ENCODE measurements around the gene NR2F1-AS1. TPM values are rescaled to one million over a fixed set of nuclear protein-coding genes. Genes with fewer than 3 reads are reported as not detected.
"Not testable (repeated sequence)": the region's sequence is repeated elsewhere in the genome, so short reads cannot be mapped to it uniquely, and the experiment has no call there.

Gene NR2F1-AS1
- total RNA-seq, 2 donors from 2014 or later: not detected

- Mint-ChIP-seq H3K27me3 (no peaks in the 10 kb centered on the region), H3K4me3 (no peak overlapping the region), H3K36me3 (no peaks in the 10 kb centered on the region), H3K27ac (no peak overlapping the region), H3K4me1 (ENCODE audit: low read depth in 2 of 2) (no peaks in the 10 kb centered on the region), H3K9me3 (no peaks in the 10 kb centered on the region)
- no peak for ATAC-seq
- no peak for DNase-seq (ENCODE audit: low spot score)
Observed at GRCh38 chr5:93512799-93513198, 68.2 kb downstream of the NR2F1-AS1 start.

GRCh38 chr5:93511445-93511844, 69.6 kb downstream of the NR2F1-AS1 start:
- Mint-ChIP-seq H3K9me3 (no peaks in the 10 kb centered on the region), H3K4me1 (ENCODE audit: low read depth in 2 of 2) (no peaks in the 10 kb centered on the region), H3K27ac (no peak overlapping the region), H3K27me3 (no peaks in the 10 kb centered on the region), H3K4me3 (no peak overlapping the region), H3K36me3 (no peaks in the 10 kb centered on the region)
- ATAC-seq (no peak), DNase-seq (ENCODE audit: low spot score) (no peak)

DNA sequence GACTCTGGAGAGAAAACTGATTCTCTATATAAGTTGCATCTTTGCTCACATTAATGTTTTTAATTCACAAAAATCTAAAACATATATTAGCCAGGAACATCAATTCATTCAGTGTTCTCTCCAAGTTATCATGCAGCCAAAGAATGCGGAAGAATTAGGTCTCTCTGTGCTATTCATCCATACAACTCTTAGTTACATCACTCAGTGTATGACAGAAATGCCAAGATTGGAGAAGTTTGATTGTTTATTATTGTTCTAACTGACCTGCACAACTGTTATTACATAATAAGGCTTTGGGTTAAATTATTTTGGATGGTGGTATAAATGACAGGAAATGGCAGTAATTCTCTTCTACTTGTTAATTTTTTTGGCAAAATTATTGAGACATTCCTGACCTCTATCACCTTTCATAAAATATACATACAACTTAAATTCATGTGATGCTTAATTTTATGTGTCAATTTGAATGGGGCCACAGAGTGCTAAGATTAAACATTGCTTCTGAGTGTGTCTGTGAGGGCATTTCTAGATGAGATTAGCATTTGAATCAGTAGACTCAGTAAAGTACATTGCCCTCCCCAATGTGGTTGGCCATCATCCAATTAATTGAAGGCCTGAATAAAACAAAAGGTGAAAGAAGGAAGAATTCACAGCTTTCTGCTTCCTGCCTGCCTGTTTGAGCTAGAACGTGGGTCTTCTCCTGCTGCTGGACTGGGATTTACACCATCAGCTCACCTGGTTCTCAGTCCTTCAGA, 70.2 kb downstream of the NR2F1-AS1 start:
- H3K36me3 Mint-ChIP-seq: no peaks in the 10 kb centered on the region
- no peaks in the 10 kb centered on the region for H3K27me3 Mint-ChIP-seq
- no peak overlapping the region for H3K4me3 Mint-ChIP-seq
- H3K27ac Mint-ChIP-seq: no peak overlapping the region
- no peak for DNase-seq (ENCODE audit: low spot score)
- no peak for ATAC-seq
- peaks cover 4% of the 10 kb centered on the region for H3K9me3 Mint-ChIP-seq
- H3K4me1 Mint-ChIP-seq (ENCODE audit: low read depth in 2 of 2): no peaks in the 10 kb centered on the region

- H3K4me3 Mint-ChIP-seq: not testable (repeated sequence)
Observed at GRCh38 chr5:93505553-93505952, 75.5 kb downstream of the NR2F1-AS1 start.

DNA sequence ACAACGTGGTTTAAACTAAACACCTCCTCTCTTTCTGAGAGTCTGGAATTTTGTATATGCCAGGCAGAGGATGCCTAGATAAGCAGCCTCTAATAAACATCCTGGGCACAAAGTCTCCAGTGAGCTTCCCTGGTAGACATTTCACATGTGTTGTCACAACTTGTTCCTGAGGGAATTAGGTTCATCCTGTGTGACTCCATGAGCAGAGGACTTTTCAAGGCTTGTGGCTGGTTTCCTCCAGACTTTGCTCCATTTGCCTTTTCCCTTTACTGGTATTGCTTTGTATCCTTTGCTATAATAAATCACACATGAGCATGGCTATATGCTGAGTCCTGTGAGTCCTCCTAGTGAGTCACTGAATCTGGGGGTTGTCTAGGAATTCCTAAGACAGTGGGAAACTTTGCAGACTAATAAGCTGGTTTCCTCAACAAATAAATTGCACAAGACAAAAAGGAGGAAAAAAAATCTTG, 77.4 kb downstream of the NR2F1-AS1 start:
- no peaks in the 10 kb centered on the region for H3K4me1 Mint-ChIP-seq (ENCODE audit: low read depth in 2 of 2)
- peaks cover 10% of the 10 kb centered on the region for H3K9me3 Mint-ChIP-seq
- no peaks in the 10 kb centered on the region for H3K27me3 Mint-ChIP-seq
- ATAC-seq (no peak), DNase-seq (ENCODE audit: low spot score) (no peak)
- H3K36me3 Mint-ChIP-seq: no peaks in the 10 kb centered on the region
- no peak overlapping the region for H3K4me3 Mint-ChIP-seq
- H3K27ac Mint-ChIP-seq: no peak overlapping the region

More at GRCh38 chr5:93505553-93505952, 75.5 kb downstream of the NR2F1-AS1 start:
- not testable (repeated sequence) for H3K27me3 Mint-ChIP-seq; H3K36me3 Mint-ChIP-seq; H3K27ac Mint-ChIP-seq; DNase-seq (ENCODE audit: low spot score); ATAC-seq; H3K9me3 Mint-ChIP-seq; H3K4me1 Mint-ChIP-seq (ENCODE audit: low read depth in 2 of 2)

DNA sequence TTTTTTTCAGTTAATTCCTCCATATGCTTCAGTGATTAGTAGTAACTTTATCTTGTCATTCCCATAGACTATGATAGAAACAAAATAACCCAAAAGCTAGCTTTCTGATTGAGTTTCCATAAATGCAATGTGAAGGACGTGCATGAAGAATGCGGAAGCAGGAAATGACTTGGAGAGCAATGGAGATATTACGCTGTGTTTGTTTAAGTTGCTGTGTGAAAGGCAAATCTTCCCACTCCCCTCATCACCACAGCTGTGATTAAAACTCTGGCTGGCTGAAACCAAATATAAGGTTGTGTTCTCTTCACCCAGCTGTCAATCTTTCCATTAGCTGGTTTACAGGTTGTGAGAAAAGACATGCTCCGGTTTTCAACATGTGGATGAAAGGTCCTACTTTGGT, 83.9 kb downstream of the NR2F1-AS1 start:
- Mint-ChIP-seq H3K9me3 (peaks cover 9% of the 10 kb centered on the region), H3K27me3 (no peaks in the 10 kb centered on the region), H3K27ac (no peak overlapping the region), H3K36me3 (no peaks in the 10 kb centered on the region), H3K4me3 (no peak overlapping the region), H3K4me1 (ENCODE audit: low read depth in 2 of 2) (no peaks in the 10 kb centered on the region)
- no peak for ATAC-seq
- DNase-seq (ENCODE audit: low spot score): no peak

GRCh38 chr5:93479982-93480509, 101.0 kb downstream of the NR2F1-AS1 start:
- no peak for ATAC-seq
- no peak overlapping the region for H3K4me3 Mint-ChIP-seq

GRCh38 chr5:93477816-93478215, 103.2 kb downstream of the NR2F1-AS1 start:
- Mint-ChIP-seq H3K36me3 (no peaks in the 10 kb centered on the region), H3K9me3 (peaks cover 7% of the 10 kb centered on the region), H3K4me1 (ENCODE audit: low read depth in 2 of 2) (no peaks in the 10 kb centered on the region), H3K27ac (no peak overlapping the region), H3K4me3 (no peak overlapping the region), H3K27me3 (no peaks in the 10 kb centered on the region)
- ATAC-seq: no peak
- no peak for DNase-seq (ENCODE audit: low spot score)

More at GRCh38 chr5:93479982-93480509, 101.0 kb downstream of the NR2F1-AS1 start:
- no peak overlapping the region for H3K27ac Mint-ChIP-seq
- peaks cover 12% of the 10 kb centered on the region for H3K9me3 Mint-ChIP-seq
- no peaks in the 10 kb centered on the region for H3K4me1 Mint-ChIP-seq (ENCODE audit: low read depth in 2 of 2)
- no peaks in the 10 kb centered on the region for H3K27me3 Mint-ChIP-seq
- DNase-seq (ENCODE audit: low spot score): no peak
- H3K36me3 Mint-ChIP-seq: peaks cover under 1% of the 10 kb centered on the region

DNA sequence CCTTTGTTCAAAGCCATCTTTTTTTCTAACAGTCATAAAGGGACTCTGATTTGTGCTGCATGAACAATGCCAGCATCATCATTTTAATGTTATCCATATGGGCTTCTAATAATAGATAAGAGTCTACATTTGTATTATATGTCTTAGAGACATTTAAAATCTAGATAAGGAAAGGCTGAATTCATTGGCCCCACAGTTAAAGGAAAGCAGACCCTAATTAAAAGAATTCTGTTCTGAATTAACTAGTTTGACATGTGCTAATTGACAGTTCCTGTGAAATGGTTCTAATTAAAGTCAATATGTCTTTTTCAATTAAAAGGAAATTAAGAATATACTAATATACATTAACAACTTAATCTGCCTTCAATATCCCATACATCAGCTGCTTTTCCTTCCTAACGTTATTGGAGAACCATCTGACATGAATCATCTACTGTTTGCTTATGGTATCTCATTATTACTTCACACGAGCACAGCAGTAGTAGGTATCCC, 104.7 kb downstream of the NR2F1-AS1 start:
- Mint-ChIP-seq H3K9me3 (peaks cover 4% of the 10 kb centered on the region), H3K27me3 (no peaks in the 10 kb centered on the region), H3K36me3 (no peaks in the 10 kb centered on the region), H3K4me1 (ENCODE audit: low read depth in 2 of 2) (no peaks in the 10 kb centered on the region), H3K4me3 (no peak overlapping the region), H3K27ac (no peak overlapping the region)
- ATAC-seq: no peak
- no peak for DNase-seq (ENCODE audit: low spot score)

GRCh38 chr5:93462916-93463315, 118.1 kb downstream of the NR2F1-AS1 start:
- no peak for ATAC-seq
- H3K27me3 Mint-ChIP-seq: no peaks in the 10 kb centered on the region
- H3K27ac Mint-ChIP-seq: no peak overlapping the region

DNA sequence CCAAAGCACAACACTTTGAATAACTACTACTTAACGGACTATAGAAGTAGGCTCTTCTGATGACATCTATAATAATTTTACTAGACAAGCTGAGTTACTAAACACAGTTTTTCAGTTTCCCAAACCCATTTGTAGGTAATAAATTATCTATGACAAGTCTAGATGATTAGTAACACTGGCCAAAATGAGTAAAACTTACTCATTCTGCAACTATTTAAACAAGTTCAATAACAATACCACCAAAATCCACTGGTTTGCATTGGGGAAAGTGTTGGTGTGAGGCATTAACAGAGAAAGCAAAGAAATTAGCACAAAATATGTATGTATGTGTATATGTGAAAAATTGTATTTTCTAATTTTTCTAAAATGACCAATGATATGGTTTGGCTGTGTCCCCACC, 119.3 kb downstream of the NR2F1-AS1 start:
- H3K27me3 Mint-ChIP-seq: no peaks in the 10 kb centered on the region
- no peak for ATAC-seq

More at GRCh38 chr5:93462916-93463315, 118.1 kb downstream of the NR2F1-AS1 start:
- H3K4me1 Mint-ChIP-seq (ENCODE audit: low read depth in 2 of 2): no peaks in the 10 kb centered on the region
- DNase-seq (ENCODE audit: low spot score): no peak
- no peaks in the 10 kb centered on the region for H3K36me3 Mint-ChIP-seq
- no peak overlapping the region for H3K4me3 Mint-ChIP-seq
- peaks cover 22% of the 10 kb centered on the region for H3K9me3 Mint-ChIP-seq

DNA sequence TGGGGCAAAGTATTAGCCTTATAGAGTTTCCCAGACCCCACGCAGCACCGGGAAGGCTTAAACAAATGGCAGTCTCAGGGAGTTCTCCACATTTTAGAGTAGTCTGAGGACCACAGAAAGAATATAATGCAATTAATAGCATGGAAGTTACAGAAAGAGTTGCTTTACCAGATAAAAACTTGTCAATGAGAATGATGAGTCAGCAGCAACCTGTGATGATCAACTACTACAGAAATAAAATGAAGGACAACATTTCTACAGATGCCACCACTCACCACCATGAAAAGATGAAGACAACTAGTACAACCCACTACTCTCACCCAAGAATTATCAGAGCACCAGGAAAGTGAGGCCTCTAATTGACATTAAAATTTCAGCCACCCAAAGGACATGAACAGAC, 120.7 kb downstream of the NR2F1-AS1 start:
- no peaks in the 10 kb centered on the region for H3K27me3 Mint-ChIP-seq
- no peak overlapping the region for H3K4me3 Mint-ChIP-seq
- H3K36me3 Mint-ChIP-seq: no peaks in the 10 kb centered on the region
- no peak for ATAC-seq
- H3K4me1 Mint-ChIP-seq (ENCODE audit: low read depth in 2 of 2): no peaks in the 10 kb centered on the region
- no peak overlapping the region for H3K27ac Mint-ChIP-seq
- no peak for DNase-seq (ENCODE audit: low spot score)
- H3K9me3 Mint-ChIP-seq: peaks cover 19% of the 10 kb centered on the region

More for the DNA sequence above, 119.3 kb downstream of the NR2F1-AS1 start:
- H3K9me3 Mint-ChIP-seq: peaks cover 19% of the 10 kb centered on the region
- H3K4me1 Mint-ChIP-seq (ENCODE audit: low read depth in 2 of 2): no peaks in the 10 kb centered on the region
- DNase-seq (ENCODE audit: low spot score): no peak
- H3K27ac Mint-ChIP-seq: no peak overlapping the region
- H3K36me3 Mint-ChIP-seq: no peaks in the 10 kb centered on the region
- H3K4me3 Mint-ChIP-seq: no peak overlapping the region

- DNase-seq (ENCODE audit: low spot score); H3K9me3 Mint-ChIP-seq; H3K36me3 Mint-ChIP-seq; H3K27me3 Mint-ChIP-seq; H3K4me3 Mint-ChIP-seq; H3K4me1 Mint-ChIP-seq (ENCODE audit: low read depth in 2 of 2); H3K27ac Mint-ChIP-seq; ATAC-seq: not testable (repeated sequence)
Observed at GRCh38 chr5:93456796-93457195, 124.2 kb downstream of the NR2F1-AS1 start.

DNA sequence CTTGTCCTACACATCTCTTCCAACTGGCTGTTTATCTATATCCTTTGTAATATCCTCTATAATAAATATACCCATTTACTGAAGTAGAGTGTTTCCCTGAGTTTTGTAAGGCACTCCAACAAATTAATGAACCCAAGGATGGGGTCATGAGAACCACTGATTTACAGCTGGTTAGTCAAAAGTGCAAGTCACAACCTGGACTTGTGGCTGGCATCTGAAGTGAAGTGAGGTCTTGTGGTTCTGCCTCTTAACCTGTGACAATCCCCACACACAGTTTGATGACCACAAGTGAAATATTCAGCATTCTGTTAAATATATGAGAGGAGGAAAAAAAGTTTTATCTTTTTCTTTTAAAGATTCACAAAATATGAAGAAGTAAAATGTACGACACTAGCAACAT, 126.1 kb downstream of the NR2F1-AS1 start:
- DNase-seq (ENCODE audit: low spot score): no peak
- Mint-ChIP-seq H3K4me3 (no peak overlapping the region), H3K36me3 (no peaks in the 10 kb centered on the region), H3K27ac (no peak overlapping the region), H3K9me3 (no peaks in the 10 kb centered on the region), H3K4me1 (ENCODE audit: low read depth in 2 of 2) (no peaks in the 10 kb centered on the region), H3K27me3 (no peaks in the 10 kb centered on the region)
- ATAC-seq: no peak
